ENCODE results near the gene MX2.
"Not testable (repeated sequence)": the region's sequence is repeated elsewhere in the genome, so short reads cannot be mapped to it uniquely, and the experiment has no call there.

MX2 gene

DNA sequence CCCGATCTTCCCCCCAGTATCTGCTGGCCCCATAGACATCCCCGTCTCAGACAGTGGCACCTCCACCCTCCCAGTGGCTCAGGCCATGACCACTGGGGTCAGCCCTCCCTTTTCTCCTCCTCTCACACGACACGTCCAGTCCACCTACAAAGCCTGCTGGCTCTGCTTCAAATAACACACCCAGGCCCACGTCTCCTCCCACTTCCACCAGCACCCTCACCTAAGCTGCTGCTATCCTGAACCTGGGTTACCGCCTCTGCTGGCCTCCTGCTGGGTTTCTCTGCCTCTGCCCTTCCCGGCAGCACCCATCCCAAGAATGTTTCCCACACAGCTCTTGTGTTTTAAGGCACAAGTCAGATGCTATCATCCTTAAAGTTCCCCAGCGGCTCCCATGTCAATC, 26.0 kb downstream of the MX2 start:
- DNase-seq = no peak

DNA sequence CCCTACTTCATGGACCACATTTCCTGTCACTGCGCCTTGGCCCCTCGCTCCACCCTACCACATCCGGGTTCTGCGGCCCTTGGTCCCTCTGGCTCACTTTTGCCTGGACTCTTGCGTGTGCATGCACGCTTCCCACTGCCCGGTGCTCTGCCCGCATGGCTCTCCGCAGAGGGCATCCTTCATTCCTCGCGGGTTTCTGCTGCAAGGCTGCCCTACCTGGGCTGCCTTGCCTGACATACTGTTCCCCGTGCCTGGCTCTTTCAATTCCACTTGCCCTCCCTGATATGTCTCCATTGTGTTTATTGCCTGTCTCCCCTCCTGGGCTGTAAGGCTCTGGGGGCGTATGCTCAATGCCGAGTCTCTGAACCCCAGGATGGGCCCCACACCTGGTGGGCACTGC, 26.4 kb downstream of the MX2 start:
- DNase-seq = no peak

DNA sequence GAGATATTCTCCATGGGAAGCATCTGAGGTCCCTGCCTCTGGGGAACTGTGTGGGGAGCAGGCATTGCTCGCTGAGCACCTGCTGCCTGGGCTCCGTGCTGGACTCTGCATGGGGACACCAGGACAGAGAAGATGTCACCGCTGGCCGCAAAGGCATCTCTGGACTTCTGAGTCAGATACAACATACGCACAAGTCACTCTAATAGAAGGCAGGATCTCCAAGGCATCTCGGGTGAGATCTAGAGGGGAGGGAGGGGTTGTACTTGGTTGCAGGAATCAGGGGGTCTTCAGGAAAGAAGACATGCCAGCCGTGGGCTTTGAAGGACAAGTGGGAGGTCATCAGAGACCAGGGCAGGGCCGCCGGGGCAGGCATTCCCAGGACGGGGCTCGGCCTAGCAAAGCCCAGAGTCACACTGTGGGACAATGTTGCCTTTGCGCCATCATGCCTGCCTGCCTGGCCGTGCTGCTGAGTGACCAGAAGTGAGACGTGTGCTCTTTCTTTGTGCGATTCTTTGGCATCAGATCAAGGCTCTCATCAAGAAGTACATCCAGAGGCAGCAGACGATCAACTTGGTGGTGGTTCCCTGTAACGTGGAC, 28.3 kb downstream of the MX2 start:
- DNase-seq = no peak

DNA sequence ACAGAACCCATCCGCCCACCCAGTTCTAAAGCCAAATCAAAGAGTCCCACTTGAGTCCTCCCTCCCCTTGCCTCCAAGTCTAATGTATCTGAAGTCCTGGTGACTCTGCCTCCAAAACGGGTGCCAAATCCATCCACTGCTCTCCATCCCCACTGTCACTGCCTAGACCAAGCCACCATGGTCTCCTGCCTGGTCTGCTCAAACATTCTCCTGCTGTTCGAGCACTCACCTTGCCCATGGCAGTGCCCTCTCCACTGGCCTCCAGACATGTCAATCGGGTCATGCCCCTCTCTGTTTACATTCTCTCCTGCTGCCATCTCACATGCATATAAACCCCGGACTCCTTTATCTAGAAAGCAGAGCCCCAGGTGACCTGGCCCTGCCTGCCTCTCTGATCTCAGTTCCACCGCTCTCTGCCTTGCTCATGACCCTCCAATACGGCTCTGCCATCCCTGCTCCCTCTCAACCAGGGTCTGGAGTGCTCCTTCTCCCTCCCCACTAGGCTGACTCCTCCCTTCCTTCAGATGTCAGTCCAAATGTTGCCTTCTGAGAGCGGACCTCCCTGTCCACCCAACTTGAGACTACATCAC, 32.1 kb downstream of the MX2 start:
- DNase-seq = no peak

DNA sequence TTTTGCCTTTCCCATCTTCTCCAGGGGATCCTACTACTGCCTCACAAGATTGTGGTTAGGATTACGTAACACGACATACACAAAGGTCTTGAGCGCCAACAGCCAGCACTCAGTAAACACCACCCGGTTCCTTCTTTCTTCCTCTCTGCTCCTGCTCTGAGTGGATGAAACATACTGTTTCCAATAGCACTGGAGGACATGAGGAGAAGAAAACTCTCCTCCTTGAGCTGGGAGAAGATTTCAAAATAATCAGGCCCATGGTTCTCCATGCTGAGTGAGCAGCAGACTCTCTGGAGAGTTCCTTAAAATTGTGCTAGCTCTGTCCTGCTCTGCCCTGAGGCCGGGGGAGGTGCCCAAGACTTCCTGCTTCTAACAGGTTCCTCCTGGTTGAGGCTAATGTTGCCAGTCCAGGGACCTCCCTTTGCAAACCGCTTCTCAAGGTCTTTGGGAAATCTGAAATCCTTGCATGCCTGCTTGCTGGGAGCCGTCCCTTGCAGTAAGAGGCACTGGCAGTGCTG, 34.8 kb downstream of the MX2 start:
- DNase-seq = no peak

DNA sequence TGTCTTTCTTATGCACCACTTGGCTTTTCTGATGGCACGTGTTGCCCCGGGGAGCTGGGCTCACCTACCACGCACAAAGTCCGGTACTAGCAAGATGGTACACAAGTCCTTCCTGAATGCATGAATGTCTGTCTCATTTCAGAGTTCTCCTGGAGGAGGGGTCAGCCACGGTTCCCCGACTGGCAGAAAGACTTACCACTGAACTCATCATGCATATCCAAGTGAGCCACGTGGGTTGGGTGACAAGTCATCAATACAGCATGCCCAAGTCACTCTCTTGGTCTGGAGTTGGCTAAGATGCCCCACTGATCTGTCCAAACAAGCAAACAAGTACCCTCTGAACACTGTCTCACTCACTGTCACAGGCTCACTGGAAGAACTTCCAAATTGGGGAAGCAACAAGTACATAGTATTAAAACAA, 35.7 kb downstream of the MX2 start:
- no peak for DNase-seq

DNA sequence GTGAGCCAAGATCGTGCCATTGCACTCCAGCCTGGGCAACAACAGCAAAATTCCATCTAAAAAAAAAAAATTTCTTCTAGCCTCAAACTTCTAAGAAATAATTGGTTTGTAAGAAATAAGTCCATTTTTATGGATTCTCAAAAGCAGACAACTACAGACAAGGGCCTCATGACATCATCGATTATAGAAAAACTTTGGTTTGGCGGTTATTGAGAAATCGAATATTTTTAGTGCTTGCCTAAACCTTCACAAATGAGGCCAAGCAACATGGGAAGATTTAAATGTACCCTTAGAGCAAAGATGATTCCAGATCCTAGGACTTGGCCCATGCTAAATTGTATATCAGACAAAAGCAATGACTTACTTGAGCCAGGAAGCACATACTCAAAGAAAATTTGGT, 36.4 kb downstream of the MX2 start:
- DNase-seq = no peak

DNA sequence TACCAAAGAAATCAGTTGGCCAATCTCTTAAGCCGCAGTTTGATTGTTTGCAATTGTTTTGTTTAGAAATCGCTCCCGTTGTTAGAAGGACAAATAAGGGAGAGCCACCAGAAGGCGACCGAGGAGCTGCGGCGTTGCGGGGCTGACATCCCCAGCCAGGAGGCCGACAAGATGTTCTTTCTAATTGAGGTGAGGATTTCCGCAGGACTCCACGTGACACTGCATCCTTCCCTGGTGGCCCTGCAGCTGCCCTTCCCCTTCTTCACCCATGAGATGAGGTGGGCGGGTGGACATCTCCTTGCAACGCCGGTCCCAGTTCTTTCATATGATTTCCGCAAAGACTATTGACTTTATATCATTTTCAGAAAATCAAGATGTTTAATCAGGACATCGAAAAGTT, 37.0 kb downstream of the MX2 start:
- DNase-seq = no peak

DNA sequence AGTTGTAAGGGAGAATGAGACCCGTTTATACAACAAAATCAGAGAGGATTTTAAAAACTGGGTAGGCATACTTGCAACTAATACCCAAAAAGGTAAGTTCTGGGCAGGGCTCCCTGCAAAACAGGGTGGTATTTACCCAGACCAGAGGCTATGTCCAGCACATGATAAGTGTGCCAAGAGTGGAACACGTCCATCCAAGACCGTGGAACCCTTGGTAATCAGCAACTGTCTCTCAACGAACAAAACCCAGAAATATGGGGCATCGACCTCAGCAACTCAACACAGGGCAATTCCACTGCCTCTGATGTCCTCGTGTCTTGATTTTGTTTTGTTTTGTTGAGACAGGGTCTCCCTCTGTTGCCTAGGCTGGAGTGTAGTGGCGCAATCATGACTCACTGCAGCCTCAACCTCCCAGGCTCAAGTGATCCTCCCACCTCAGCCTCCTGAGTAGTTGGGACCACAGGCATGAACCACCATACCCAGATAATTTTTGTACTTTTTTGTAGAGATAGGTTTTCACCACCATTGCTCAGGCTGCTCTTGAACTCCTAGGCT, 37.5 kb downstream of the MX2 start:
- no peak for DNase-seq

DNA sequence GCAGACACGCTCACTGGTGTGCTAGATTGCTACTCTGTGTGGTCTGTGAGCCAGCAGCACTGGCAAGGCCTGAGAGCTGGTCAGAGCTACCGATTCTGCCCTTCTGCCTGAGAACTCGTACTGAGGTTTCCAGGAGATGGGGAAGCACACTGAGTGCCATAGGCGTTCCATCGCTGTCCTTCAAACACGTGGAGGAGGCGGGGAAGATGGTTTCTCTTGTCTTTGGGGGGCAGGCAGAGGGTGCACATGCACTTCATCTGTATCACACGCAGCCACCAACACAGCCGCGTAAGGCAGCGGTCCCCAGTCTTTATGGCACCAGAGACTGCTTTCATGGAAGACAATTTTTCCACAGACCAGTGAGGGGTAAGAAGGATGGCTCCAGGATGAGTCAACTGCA, 40.4 kb downstream of the MX2 start:
- DNase-seq = no peak

DNA sequence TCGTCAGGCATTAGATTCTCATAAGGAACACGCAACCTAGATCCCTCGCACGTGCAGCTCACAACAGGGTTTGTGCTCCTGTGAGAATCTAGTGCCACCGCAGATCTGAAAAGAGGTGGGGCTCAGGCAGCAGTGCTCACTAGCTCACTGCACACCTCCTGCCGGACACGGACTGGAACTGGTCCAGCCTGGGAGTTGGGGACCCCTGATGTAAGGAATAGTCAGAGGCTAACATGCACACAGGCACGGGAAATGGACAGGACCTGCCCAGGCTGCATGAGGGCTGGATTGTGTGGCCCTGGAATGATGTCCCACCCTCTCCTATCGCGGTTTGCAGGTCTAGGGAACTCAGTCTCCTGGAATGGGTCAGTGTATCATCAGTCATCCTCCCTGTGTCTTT, 41.0 kb downstream of the MX2 start:
- no peak for DNase-seq

DNA sequence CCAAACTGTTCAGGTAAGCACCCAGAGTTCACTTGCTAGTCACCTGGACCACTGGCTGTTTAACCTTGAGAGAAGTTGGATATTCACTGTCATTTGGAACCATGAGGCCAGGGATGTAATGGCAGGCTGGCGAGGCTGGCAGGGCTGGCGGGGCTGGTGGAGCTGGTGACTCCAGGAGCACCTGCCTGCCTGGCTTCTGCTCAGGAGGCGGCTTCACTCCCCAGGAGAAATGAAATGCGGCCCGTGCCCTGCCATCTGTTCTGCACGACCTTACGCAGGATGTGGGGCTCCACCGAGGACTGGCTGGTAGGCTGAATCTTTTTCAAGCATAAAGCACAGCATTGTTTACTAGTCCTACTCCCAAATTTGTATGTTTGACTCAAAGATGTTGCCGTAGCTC, 41.5 kb downstream of the MX2 start:
- DNase-seq = no peak

DNA sequence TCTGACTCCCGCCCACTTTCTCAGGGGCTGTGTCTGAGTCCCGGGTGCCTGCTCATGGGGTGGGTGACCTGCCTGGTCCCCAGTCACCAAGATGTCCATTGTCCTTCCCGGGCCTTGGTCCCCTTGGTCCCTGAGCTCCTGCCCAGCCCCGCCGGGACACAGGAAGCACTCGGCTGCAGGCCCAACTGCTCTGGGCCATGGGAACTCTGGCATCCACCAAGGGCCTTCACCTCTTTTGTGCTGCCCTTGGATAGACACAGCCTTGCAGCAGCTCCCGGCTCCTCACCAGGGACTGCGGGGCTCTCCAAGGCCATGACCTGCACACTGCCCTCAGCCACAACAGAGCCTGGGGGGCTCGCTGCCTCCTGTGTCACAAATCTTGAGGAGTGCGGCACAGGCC, 42.1 kb downstream of the MX2 start:
- no peak for DNase-seq

DNA sequence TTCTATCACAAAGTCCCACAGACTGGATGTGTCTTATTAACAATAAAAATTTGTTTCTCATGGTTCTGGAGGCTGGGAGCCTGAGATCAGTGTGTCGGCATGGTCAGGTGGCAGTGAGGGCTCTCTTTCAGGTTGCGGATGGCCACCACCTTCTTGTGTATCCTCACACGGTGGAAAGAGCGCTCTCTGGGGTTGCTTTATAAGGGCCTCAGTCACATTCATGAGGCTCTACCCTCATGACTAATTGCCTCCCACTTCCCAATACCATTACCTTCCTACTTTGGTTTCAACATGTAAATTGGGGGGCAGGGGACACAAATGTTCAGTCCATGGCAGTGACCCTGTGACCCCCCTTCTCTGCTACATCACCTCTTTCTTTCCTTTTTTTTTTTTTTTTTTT, 43.5 kb downstream of the MX2 start:
- no peak for DNase-seq

DNA sequence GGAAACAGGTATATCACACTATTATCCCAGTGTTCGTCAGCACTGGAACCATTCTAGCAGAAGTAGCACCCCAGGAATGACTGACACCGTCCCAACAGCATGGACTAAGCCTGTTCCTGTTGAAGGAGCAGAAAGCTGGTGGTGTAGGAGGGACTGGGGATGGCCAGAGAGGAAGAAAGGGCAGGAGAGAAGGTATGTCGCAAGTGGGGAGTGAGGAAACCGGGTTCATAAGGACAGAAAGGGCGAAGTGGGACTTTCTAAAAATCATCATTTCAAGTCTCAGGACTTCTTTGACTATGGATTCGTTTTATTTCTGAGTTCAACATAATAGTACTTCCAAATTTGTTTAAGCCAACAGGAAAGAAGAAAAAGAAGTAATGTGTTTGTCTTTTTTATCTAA, 44.5 kb downstream of the MX2 start:
- DNase-seq = no peak

DNA sequence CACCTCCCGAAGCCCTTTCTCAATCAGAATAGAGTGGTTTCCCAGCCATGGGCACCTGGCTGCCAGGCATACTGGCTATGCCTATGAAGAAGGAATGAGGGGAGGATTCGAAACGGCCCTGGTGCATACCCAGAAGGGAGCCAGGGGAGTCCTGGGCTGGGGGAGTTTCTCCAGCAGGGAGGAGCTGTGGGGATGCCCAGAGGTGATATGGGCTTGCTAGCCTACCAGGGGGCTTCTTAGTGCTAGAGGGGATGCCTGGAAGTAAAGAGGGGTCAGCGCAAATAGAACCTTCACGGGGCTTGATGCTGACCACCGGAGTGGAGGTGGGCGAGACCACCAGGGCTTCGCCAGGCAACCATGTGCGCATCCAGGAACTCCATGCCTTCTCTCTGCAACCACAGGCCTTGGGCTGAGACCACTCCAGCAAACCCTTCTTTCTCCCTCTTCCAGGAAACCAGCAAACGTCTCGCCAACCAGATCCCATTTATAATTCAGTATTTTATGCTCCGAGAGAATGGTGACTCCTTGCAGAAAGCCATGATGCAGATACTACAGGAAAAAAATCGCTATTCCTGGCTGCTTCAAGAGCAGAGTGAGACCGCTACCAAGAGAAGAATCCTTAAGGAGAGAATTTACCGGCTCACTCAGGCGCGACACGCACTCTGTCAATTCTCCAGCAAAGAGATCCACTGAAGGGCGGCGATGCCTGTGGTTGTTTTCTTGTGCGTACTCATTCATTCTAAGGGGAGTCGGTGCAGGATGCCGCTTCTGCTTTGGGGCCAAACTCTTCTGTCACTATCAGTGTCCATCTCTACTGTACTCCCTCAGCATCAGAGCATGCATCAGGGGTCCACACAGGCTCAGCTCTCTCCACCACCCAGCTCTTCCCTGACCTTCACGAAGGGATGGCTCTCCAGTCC, 46.0 kb downstream of the MX2 start:
- DNase-seq = no peak

DNA sequence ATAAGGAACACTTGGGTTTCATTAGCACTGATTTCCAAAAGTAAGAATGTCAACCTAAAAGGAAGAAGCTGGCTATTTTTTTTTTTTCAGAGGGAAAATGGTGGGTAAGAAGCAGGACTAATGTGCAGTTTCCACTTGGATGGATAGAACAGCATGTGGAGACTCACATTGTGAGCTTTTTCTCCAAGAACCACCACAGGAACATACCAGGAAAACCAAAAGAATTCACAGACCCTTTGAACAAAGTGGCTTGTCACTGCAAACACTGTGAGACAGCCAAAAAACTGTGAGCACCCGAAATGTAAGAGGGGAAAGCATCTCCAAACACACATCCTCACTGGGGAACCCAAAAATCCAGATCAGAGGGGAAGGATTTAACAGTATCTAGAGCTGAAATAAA, 48.5 kb downstream of the MX2 start:
- no peak for DNase-seq

DNA sequence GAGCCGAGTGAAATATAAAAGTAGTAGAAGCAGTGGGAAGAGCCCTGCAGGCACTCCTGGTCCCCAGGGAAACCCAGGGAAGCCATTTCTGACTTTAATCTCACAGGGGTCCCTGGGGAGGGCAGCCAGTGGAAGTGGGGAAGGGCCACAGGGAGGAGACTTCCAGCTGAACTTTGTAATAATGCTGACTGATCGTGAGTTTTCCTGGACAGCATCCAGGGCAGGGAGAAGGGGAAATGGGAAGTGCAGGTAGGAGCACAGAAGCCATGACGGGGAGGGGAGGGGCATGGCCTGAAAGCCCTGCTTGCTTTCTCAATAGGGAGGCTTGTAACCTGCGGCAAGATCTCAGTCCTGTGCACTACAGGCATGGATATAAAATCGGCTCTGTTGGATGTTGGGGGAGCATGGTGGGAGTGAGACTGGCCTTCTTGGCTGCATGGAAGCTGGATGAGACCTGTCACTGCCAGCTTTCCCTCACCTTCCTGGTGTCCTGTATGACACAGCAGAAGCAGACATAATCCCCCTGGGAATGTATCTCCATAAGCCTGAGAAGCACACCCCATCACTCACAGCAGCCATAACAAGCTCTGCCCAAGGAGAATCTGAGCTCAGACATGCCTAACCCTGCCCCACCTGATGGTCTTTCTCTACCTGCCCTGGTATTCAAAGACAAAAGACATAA, 49.1 kb downstream of the MX2 start:
- DNase-seq = no peak

DNA sequence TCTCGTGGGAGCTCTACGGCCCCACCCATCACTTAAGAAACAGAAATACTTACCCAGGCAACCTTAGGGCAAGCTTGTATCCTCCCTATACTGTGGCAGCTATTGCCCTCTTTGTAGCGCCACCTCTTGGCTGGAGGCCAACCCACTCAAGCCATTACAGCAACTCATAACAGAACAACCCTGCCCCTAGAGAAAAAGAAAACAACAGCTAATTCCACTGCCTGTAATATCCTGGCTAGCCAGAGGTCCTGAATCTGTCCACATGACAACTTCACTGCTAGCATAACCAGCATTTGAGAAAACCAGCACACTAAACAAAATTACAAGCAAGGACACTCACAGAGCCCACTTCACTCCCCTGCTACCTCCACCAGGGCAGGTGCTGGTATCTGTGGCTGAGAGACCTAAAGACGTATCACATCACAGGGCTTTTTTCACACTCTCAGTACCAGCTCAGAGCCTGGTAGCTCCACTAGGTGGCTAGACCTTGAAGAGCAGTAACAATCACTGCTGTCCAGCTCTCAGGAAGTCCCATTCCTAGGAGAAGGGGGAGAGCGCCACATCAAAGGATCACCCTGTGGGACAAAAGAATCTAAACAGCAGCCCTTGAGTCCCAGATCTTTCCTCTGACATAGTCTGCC, 49.7 kb downstream of the MX2 start:
- no peak for DNase-seq

DNA sequence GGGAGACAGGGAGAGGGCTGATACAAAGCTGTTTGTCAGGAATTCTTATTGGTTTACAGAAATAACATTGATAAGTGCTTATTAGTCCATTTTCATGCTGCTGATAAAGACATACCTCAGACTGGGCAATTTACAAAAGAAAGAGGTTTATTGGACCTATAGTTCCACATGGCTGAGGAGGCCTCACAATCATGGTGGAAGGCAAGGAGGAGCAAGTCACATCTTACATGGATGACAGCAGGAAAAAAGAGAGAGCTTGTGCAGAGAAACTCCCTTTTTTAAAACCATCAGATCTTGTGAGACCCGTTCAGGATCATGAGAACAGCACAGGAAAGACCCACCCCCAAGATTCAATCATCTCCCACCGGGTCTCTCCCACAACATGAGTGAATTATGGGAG, 55.7 kb downstream of the MX2 start:
- DNase-seq = not testable (repeated sequence)

DNA sequence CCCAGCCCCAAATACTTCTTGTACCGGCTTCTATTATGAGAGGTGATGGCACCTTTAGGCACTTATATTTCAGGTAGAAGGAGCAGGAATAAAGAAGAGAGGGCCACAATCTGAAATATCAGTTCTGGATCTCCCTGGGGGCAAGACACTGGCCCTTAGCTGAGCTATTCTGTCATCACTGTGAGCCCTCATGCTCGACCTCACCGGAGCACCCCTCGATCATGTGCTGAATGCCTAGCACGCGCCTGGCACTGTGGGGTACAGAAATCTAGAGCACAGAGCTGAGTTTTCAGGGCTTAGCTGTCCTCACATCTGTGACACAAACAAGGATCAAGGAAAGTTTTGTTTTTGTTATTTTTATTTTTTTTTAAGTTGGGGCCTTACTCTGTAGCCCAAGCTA, 56.6 kb downstream of the MX2 start:
- DNase-seq = no peak

DNA sequence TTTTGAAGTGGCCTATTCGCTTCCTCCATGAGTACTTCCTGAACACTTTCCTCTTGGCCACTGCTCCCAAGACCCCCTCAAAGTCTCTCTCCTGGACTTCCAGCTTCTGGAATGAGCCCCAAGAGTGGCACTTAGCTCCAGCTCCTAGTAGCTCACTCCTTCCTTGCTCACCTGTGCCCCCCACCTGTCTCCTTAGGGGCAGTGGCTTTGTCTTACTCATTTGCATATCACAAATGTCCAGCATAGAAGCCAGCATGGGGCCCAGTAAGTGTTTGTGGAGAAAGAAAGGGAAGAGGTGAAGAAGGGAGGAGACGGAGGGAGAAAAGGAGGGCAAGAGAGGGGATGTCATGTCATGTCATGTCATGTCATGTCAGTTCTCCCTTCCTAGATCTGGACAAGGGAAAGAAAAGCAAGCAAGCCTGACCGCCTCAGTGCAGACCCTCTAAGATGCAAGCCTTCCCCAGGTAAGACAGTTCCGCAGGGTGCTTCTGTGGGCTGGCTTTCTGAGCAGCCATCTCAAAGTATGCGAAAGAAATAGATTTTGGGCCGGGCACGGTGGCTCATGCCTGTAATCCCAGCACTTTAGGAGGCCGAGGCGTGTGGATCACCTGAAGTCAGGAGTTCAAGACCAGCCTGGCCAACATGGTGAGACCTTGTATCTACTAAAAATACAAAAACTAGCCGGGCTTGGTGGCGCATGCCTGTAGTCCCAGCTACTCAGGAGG, 57.3 kb downstream of the MX2 start:
- no peak for DNase-seq

Measured in retina (tissue), 1 donor.